ENCODE results near the gene MINDY1. TPM values are rescaled to one million over a fixed set of nuclear protein-coding genes. Genes with fewer than 3 reads are reported as not detected.

MINDY1 gene
- total and polyA plus RNA-seq, 9 of the 15 experiments (the other 6 are each of a cell fraction or from before 2014, with no cell fraction given) = 0.49 to 11.0 (median 6.0) TPM

- TF ChIP-seq HINFP (tag; conservative IDR thresholded peaks at IDR 0.05; ENCODE audit: low read depth) = no peak
- no peak for TF ChIP-seq SMC3 (conservative IDR thresholded peaks at IDR 0.05; ENCODE audit: insufficient read depth, low read depth, low read length)
- 0 out of 4 replicates have a peak, but pooled peaks of 1 of the 2 experiments have one; percentile 7 for TF ChIP-seq HDAC1 (IDR thresholded peaks at IDR 0.05)
- no peak for TF ChIP-seq MAX (CRISPR knock-in tag; IDR thresholded peaks at IDR 0.05)
- TF ChIP-seq BCL6 (CRISPR knock-in tag; IDR thresholded peaks at IDR 0.05) = no peak
- no peak for TF ChIP-seq FOXJ3 (CRISPR knock-in tag; IDR thresholded peaks at IDR 0.05)
- no peak for TF ChIP-seq TCF3 (CRISPR knock-in tag; IDR thresholded peaks at IDR 0.05)
- TF ChIP-seq NR3C1 (CRISPR knock-in tag; IDR thresholded peaks at IDR 0.05) = no peak
- no peak for TF ChIP-seq ESRRB (CRISPR knock-in tag; IDR thresholded peaks at IDR 0.05; ENCODE audit: borderline replicate concordance)
- TF ChIP-seq ZNF609 (CRISPR knock-in tag; IDR thresholded peaks at IDR 0.05; ENCODE audit: borderline replicate concordance) = no peak
- TF ChIP-seq KAT7 (CRISPR knock-in tag; IDR thresholded peaks at IDR 0.05; ENCODE audit: borderline replicate concordance) = 0 out of 2 replicates have a peak, but pooled peaks have one; percentile 35
Observed at GRCh38 chr1:150971583-150972416, 34.9 kb downstream of the MINDY1 start (continued).

All from K562 (cell line).